Measurements from ENCODE around the gene MEI4. TPM values are rescaled to one million over a fixed set of nuclear protein-coding genes. Genes with fewer than 3 reads are reported as not detected.
A peak's percentile ranks its signal among the peaks of the same experiment; 100 is the strongest.
"Not testable (repeated sequence)": the region's sequence is repeated elsewhere in the genome, so short reads cannot be mapped to it uniquely, and the experiment has no call there.

The MEI4 gene
- total RNA-seq, 1 donor from 2014 or later: 0.21 TPM

- no peaks in the 10 kb centered on the region for H3K36me3 ChIP-seq (ENCODE audit: control insufficient read depth, insufficient read depth, low read length)
- H3K27me3 ChIP-seq (ENCODE audit: control insufficient read depth, insufficient read depth, low read length): no peaks in the 10 kb centered on the region
- TF ChIP-seq CTCF (IDR thresholded peaks at IDR 0.05; ENCODE audit: insufficient read depth, low read length, poor library complexity, severe bottlenecking): peak; percentile 1
- H3K4me3 ChIP-seq (ENCODE audit: low read depth, low read length): no peak overlapping the region
- no peak for DNase-seq (ENCODE audit: low read depth)
Measured at GRCh38 chr6:77740380-77740779, 87.5 kb downstream of the MEI4 start.

- H3K4me3 ChIP-seq (ENCODE audit: low read depth, low read length); DNase-seq (ENCODE audit: low read depth); H3K27me3 ChIP-seq (ENCODE audit: control insufficient read depth, insufficient read depth, low read length); H3K36me3 ChIP-seq (ENCODE audit: control insufficient read depth, insufficient read depth, low read length): not testable (repeated sequence)
Measured at GRCh38 chr6:77752156-77752555, 99.3 kb downstream of the MEI4 start.

GRCh38 chr6:77762386-77762785 is 109.5 kb downstream of the MEI4 start:
- DNase-seq (ENCODE audit: low read depth): no peak
- Histone ChIP-seq H3K4me3 (ENCODE audit: low read depth, low read length) (no peak overlapping the region), H3K27me3 (ENCODE audit: control insufficient read depth, insufficient read depth, low read length) (no peaks in the 10 kb centered on the region), H3K36me3 (ENCODE audit: control insufficient read depth, insufficient read depth, low read length) (no peaks in the 10 kb centered on the region)
- no peak for TF ChIP-seq CTCF (IDR thresholded peaks at IDR 0.05; ENCODE audit: insufficient read depth, low read length, poor library complexity, severe bottlenecking)

- H3K36me3 ChIP-seq (ENCODE audit: control insufficient read depth, insufficient read depth, low read length): no peaks in the 10 kb centered on the region
- no peaks in the 10 kb centered on the region for H3K27me3 ChIP-seq (ENCODE audit: control insufficient read depth, insufficient read depth, low read length)
- no peak for TF ChIP-seq CTCF (IDR thresholded peaks at IDR 0.05; ENCODE audit: insufficient read depth, low read length, poor library complexity, severe bottlenecking)
- DNase-seq (ENCODE audit: low read depth): no peak
- no peak overlapping the region for H3K4me3 ChIP-seq (ENCODE audit: low read depth, low read length)
Measured at GRCh38 chr6:77763124-77763523, 110.3 kb downstream of the MEI4 start.

- Histone ChIP-seq H3K4me3 (ENCODE audit: low read depth, low read length) (no peak overlapping the region), H3K36me3 (ENCODE audit: control insufficient read depth, insufficient read depth, low read length) (no peaks in the 10 kb centered on the region), H3K27me3 (ENCODE audit: control insufficient read depth, insufficient read depth, low read length) (no peaks in the 10 kb centered on the region)
- TF ChIP-seq CTCF (IDR thresholded peaks at IDR 0.05; ENCODE audit: insufficient read depth, low read length, poor library complexity, severe bottlenecking): no peak
- no peak for DNase-seq (ENCODE audit: low read depth)
Measured at GRCh38 chr6:77764364-77764763, 111.5 kb downstream of the MEI4 start.

- no peak for DNase-seq (ENCODE audit: low read depth)
- no peak overlapping the region for H3K4me3 ChIP-seq (ENCODE audit: low read depth, low read length)
- no peaks in the 10 kb centered on the region for H3K27me3 ChIP-seq (ENCODE audit: control insufficient read depth, insufficient read depth, low read length)
- H3K36me3 ChIP-seq (ENCODE audit: control insufficient read depth, insufficient read depth, low read length): no peaks in the 10 kb centered on the region
- no peak for TF ChIP-seq CTCF (IDR thresholded peaks at IDR 0.05; ENCODE audit: insufficient read depth, low read length, poor library complexity, severe bottlenecking)
Measured at GRCh38 chr6:77773157-77773822, 120.5 kb downstream of the MEI4 start.
